ENCODE measurements around the gene RBPJL.
"Not testable (repeated sequence)": the region's sequence is repeated elsewhere in the genome, so short reads cannot be mapped to it uniquely, and the experiment has no call there.

Gene RBPJL

DNA sequence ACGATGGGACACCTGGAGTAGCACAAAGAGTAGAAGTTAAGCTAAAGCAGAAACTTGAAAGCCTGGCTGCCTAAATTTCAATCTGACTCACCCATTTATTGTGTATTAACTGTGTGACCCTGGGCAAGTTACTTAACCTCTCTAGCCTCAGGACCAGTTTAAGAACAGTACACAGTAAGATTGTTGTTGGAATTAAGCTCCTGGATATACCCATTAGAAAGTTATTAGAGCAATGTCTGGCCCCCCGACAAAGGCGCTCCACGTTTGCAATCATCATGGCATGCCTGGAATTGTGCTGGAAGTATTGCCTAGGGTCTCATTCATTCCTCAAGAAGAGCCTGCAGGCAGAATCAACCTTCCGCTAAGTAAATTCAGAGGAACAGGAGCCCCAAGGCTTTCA, 40.2 kb downstream of the RBPJL start:
- H3K9ac ChIP-seq (ENCODE audit: low read depth, low read length): peak overlapping the region; percentile 97
- no peaks in the 10 kb centered on the region for H3K9me3 ChIP-seq (replicated peaks; ENCODE audit: low read length)
- H3K4me1 ChIP-seq (ENCODE audit: control insufficient read depth, insufficient read depth, low read length): peaks cover 57% of the 10 kb centered on the region
- H3K4me2 ChIP-seq (ENCODE audit: low read length): peak overlapping the region; percentile 84
- H3K4me3 ChIP-seq (ENCODE audit: low read length): peak overlapping the region; percentile 92
- H3K27me3 ChIP-seq (ENCODE audit: control insufficient read depth, insufficient read depth, low read length): no peaks in the 10 kb centered on the region
- peaks cover 32% of the 10 kb centered on the region for H3K36me3 ChIP-seq (ENCODE audit: insufficient read depth, low read length)

DNA sequence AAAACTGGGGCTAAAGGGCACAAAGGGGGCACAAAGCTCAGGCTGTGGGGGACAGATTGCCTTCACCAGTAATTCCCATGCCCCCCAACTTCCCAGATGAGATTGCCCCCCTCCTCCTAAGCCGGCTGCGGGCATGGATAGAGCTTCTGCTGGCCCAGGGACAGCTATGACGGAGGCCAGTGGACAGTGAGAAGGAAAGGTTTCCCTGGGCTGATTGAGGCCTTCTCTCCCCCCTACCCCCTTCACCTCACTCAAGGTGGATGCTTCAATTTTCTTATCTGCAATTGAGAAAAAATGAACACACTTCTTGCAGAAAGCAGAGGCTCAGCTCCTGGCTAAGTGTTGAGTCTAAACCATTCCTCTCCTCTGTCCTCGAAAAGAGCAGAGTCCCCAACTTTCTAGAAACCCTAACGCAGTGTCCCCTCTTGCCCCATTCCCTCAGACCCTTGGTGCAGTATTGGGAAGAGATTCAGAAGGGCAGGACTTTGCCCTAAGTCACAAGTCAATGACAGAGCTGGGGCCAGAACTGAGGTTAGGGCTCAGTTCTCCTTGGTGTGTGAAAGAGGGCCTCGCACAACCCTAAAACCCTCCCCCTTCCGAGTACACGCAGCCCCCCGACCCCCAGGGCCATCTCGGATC, 40.8 kb downstream of the RBPJL start:
- H3K4me1 ChIP-seq (ENCODE audit: control insufficient read depth, insufficient read depth, low read length): peaks cover 51% of the 10 kb centered on the region
- H3K4me3 ChIP-seq (ENCODE audit: low read length): peak overlapping the region; percentile 92
- peak overlapping the region; percentile 84 for H3K4me2 ChIP-seq (ENCODE audit: low read length)
- no peaks in the 10 kb centered on the region for H3K9me3 ChIP-seq (replicated peaks; ENCODE audit: low read length)
- peak overlapping the region; percentile 97 for H3K9ac ChIP-seq (ENCODE audit: low read depth, low read length)
- H3K36me3 ChIP-seq (ENCODE audit: insufficient read depth, low read length): peaks cover 29% of the 10 kb centered on the region
- H3K27me3 ChIP-seq (ENCODE audit: control insufficient read depth, insufficient read depth, low read length): no peaks in the 10 kb centered on the region

DNA sequence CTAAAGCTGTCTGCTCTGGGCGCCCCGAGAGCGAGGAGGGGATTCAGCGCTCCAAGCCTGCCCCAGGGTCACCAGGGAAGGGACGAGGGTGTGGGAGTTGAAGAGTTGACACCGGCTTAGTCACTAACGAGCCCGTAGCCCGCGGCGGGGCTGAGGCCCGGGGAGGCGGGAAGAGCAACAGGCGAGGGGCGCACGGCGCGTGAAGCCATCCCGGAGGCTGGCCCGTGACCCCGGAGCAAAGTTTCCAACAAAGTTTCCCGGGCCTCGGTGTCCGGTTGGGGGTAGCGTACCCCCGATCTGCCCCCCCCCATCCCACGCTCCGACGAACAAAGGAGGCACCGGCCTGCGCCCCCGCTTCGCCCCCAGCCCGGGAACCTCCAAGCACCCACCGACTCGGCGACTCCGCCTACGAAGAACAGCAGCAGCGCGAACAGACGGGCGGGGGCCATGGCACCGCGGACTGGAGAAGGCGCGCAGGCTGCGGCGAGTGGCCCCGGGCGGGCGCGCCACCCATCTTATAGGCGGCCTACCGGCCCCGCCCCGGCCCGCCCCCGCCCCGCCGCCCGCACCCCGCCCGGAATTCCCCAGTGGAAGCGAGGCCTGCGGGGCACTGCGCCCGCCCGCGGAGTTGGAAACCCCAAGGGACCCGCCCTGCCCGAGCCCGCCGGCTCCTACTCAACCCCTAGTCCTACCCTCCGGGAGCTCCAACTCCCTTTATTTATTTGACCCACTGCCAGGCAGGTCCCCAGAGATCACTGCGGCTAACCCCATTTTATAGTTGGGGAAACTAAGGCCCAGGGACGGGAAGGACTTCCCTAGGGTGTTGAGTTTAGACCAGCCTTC, 41.5 kb downstream of the RBPJL start, which contains the start of gene SDC4:
TSS of gene SDC4 (minus strand) at position 489 of the 843 bp plus-strand sequence. CDS start at position 449, 40 bp downstream.
- Histone ChIP-seq H3K4me2 (ENCODE audit: low read length) (peak within 1 kb of the TSS; percentile 84), H3K27me3 (ENCODE audit: control insufficient read depth, insufficient read depth, low read length) (no peaks in the 10 kb centered on the region), H3K9ac (ENCODE audit: low read depth, low read length) (peak within 1 kb of the TSS; percentile 97), H3K9me3 (replicated peaks; ENCODE audit: low read length) (no peaks in the 10 kb centered on the region), H3K4me1 (ENCODE audit: control insufficient read depth, insufficient read depth, low read length) (peaks cover 44% of the 10 kb centered on the region), H3K36me3 (ENCODE audit: insufficient read depth, low read length) (peaks cover 23% of the 10 kb centered on the region), H3K4me3 (ENCODE audit: low read length) (peak within 1 kb of the TSS; percentile 92)

DNA sequence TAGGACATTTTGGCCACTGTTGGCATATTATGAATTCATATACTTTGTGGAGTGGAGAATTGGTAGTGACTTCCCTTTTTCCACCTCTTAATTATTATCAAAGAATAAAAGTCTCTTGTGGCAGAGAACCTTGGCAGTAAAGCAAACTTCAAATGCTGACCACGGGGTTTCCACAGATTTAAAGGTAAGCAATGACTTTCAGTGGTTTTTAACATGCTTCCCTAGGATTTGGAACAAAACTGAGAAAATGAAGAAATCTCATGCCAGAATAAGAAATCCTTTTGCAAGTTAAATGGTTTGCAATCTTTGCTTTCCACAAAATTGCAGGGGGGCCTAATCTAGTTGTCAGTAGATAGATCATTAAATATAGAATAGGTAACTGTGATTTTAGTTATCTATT, 43.6 kb downstream of the RBPJL start:
- Histone ChIP-seq H3K36me3 (ENCODE audit: insufficient read depth, low read length) (peaks cover 11% of the 10 kb centered on the region), H3K9me3 (replicated peaks; ENCODE audit: low read length) (no peaks in the 10 kb centered on the region), H3K27me3 (ENCODE audit: control insufficient read depth, insufficient read depth, low read length) (no peaks in the 10 kb centered on the region), H3K4me1 (ENCODE audit: control insufficient read depth, insufficient read depth, low read length) (peaks cover 39% of the 10 kb centered on the region), H3K9ac (ENCODE audit: low read depth, low read length) (no peak overlapping the region), H3K4me3 (ENCODE audit: low read length) (no peak overlapping the region), H3K4me2 (ENCODE audit: low read length) (no peak overlapping the region)

GRCh38 chr20:45350795-45351194, 44.2 kb downstream of the RBPJL start:
- H3K4me2 ChIP-seq (ENCODE audit: low read length); H3K36me3 ChIP-seq (ENCODE audit: insufficient read depth, low read length); H3K9ac ChIP-seq (ENCODE audit: low read depth, low read length); H3K27me3 ChIP-seq (ENCODE audit: control insufficient read depth, insufficient read depth, low read length); H3K9me3 ChIP-seq (replicated peaks; ENCODE audit: low read length); H3K4me3 ChIP-seq (ENCODE audit: low read length): not testable (repeated sequence)
- H3K4me1 ChIP-seq (ENCODE audit: control insufficient read depth, insufficient read depth, low read length): peaks cover 39% of the 10 kb centered on the region

- no peaks in the 10 kb centered on the region for H3K9me3 ChIP-seq (replicated peaks; ENCODE audit: low read length)
- no peak overlapping the region for H3K4me3 ChIP-seq (ENCODE audit: low read length)
- H3K27me3 ChIP-seq (ENCODE audit: control insufficient read depth, insufficient read depth, low read length): no peaks in the 10 kb centered on the region
- H3K36me3 ChIP-seq (ENCODE audit: insufficient read depth, low read length): no peaks in the 10 kb centered on the region
- no peak overlapping the region for H3K4me2 ChIP-seq (ENCODE audit: low read length)
- H3K9ac ChIP-seq (ENCODE audit: low read depth, low read length): no peak overlapping the region
- H3K4me1 ChIP-seq (ENCODE audit: control insufficient read depth, insufficient read depth, low read length): peaks cover 40% of the 10 kb centered on the region
Observed at GRCh38 chr20:45352729-45353128, 46.1 kb downstream of the RBPJL start.

- no peaks in the 10 kb centered on the region for H3K36me3 ChIP-seq (ENCODE audit: insufficient read depth, low read length)
- H3K4me3 ChIP-seq (ENCODE audit: low read length): no peak overlapping the region
- H3K4me1 ChIP-seq (ENCODE audit: control insufficient read depth, insufficient read depth, low read length): peaks cover 46% of the 10 kb centered on the region
- H3K4me2 ChIP-seq (ENCODE audit: low read length): no peak overlapping the region
- H3K9ac ChIP-seq (ENCODE audit: low read depth, low read length): no peak overlapping the region
- no peaks in the 10 kb centered on the region for H3K9me3 ChIP-seq (replicated peaks; ENCODE audit: low read length)
- H3K27me3 ChIP-seq (ENCODE audit: control insufficient read depth, insufficient read depth, low read length): no peaks in the 10 kb centered on the region
Observed at GRCh38 chr20:45353746-45354145, 47.1 kb downstream of the RBPJL start.

DNA sequence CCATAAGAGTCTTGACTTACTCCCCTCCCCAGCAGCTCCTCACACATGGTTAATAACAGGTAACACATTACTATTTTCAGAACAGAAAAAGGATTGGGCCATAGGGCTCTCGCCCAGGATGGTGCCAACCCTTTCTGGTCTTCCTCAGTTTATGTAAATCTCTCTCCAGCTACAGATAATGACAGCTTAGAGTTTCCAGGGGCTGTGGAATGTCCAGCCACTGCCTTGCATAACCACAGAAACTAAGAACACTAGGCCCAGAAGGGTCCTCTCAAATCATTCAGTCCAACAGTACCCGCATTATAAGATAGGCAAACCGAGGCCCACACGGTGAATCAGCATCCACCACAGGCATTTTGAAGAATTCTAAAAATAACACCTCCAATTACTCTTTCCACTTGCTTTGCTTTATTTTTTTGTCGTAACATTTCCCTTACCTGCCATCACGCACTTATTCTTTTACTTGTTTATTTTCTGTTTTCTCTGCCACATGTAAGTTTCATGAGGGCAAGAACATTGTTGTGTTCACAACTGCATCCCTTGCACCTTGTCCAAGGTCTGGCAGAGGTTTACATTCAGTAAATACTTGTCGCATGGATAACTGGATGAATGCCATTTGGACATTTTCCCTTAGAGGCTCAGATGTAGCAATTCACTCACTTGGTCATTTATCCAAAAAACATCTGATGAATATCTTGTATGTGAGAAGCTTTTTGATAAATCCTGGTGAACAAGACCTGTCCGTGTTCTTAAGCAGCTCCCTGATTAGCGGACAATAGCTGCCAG, 48.0 kb downstream of the RBPJL start:
- peak overlapping the region; percentile 38 for H3K4me2 ChIP-seq (ENCODE audit: low read length)
- H3K36me3 ChIP-seq (ENCODE audit: insufficient read depth, low read length): no peaks in the 10 kb centered on the region
- no peaks in the 10 kb centered on the region for H3K27me3 ChIP-seq (ENCODE audit: control insufficient read depth, insufficient read depth, low read length)
- H3K9me3 ChIP-seq (replicated peaks; ENCODE audit: low read length): no peaks in the 10 kb centered on the region
- peak overlapping the region; percentile 0 for H3K4me3 ChIP-seq (ENCODE audit: low read length)
- H3K4me1 ChIP-seq (ENCODE audit: control insufficient read depth, insufficient read depth, low read length): peaks cover 51% of the 10 kb centered on the region
- no peak overlapping the region for H3K9ac ChIP-seq (ENCODE audit: low read depth, low read length)

GRCh38 chr20:45355209-45356084, 48.8 kb downstream of the RBPJL start:
- H3K27me3 ChIP-seq (ENCODE audit: control insufficient read depth, insufficient read depth, low read length): no peaks in the 10 kb centered on the region
- peak overlapping the region; percentile 0 for H3K4me3 ChIP-seq (ENCODE audit: low read length)
- no peaks in the 10 kb centered on the region for H3K36me3 ChIP-seq (ENCODE audit: insufficient read depth, low read length)
- no peak overlapping the region for H3K9ac ChIP-seq (ENCODE audit: low read depth, low read length)
- no peaks in the 10 kb centered on the region for H3K9me3 ChIP-seq (replicated peaks; ENCODE audit: low read length)
- H3K4me2 ChIP-seq (ENCODE audit: low read length): peak overlapping the region; percentile 38
- peaks cover 58% of the 10 kb centered on the region for H3K4me1 ChIP-seq (ENCODE audit: control insufficient read depth, insufficient read depth, low read length)

GRCh38 chr20:45358282-45359068, 51.8 kb downstream of the RBPJL start:
- Histone ChIP-seq H3K4me2 (ENCODE audit: low read length) (peak overlapping the region; percentile 65), H3K4me3 (ENCODE audit: low read length) (peak overlapping the region; percentile 10), H3K9ac (ENCODE audit: low read depth, low read length) (peak overlapping the region; percentile 72), H3K36me3 (ENCODE audit: insufficient read depth, low read length) (no peaks in the 10 kb centered on the region), H3K4me1 (ENCODE audit: control insufficient read depth, insufficient read depth, low read length) (peaks cover 68% of the 10 kb centered on the region), H3K9me3 (replicated peaks; ENCODE audit: low read length) (no peaks in the 10 kb centered on the region), H3K27me3 (ENCODE audit: control insufficient read depth, insufficient read depth, low read length) (no peaks in the 10 kb centered on the region)

Data from skeletal muscle satellite cell (primary cell).